Measurements from ENCODE around the gene RERE.

Gene RERE

GRCh38 chr1:8858112-8858668 lies 40.8 kb upstream of the RERE start:
- no peak overlapping the region for H3K9ac ChIP-seq (ENCODE audit: low read depth, low read length)
- TF ChIP-seq, protein P1, sequence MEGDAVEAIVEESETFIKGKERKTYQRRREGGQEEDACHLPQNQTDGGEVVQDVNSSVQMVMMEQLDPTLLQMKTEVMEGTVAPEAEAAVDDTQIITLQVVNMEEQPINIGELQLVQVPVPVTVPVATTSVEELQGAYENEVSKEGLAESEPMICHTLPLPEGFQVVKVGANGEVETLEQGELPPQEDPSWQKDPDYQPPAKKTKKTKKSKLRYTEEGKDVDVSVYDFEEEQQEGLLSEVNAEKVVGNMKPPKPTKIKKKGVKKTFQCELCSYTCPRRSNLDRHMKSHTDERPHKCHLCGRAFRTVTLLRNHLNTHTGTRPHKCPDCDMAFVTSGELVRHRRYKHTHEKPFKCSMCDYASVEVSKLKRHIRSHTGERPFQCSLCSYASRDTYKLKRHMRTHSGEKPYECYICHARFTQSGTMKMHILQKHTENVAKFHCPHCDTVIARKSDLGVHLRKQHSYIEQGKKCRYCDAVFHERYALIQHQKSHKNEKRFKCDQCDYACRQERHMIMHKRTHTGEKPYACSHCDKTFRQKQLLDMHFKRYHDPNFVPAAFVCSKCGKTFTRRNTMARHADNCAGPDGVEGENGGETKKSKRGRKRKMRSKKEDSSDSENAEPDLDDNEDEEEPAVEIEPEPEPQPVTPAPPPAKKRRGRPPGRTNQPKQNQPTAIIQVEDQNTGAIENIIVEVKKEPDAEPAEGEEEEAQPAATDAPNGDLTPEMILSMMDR (IDR thresholded peaks at IDR 0.05; ENCODE audit: borderline replicate concordance, extremely low read depth, low read length, poor library complexity, severe bottlenecking) = no peak
- no peak for TF ChIP-seq EZH2 (IDR thresholded peaks at IDR 0.05; ENCODE audit: borderline replicate concordance, low read depth, low read length, severe bottlenecking)
- ATAC-seq (ENCODE audit: insufficient read depth, low read depth) = no peak
- H4K20me1 ChIP-seq (ENCODE audit: insufficient read depth, low read length) = peaks cover 47% of the 10 kb centered on the region
- H3K9me3 ChIP-seq (ENCODE audit: insufficient read depth, low read length, severe bottlenecking) = no peaks in the 10 kb centered on the region
- no peak overlapping the region for H3K4me3 ChIP-seq (ENCODE audit: low read depth in 1 of 2, low read length in 2 of 2)
- H3K27ac ChIP-seq (ENCODE audit: low read length) = peak overlapping the region; percentile 44; the same call in 1 of the 2 replicates
- H3K27me3 ChIP-seq (ENCODE audit: insufficient read depth, low read length, poor library complexity) = no peaks in the 10 kb centered on the region
- DNase-seq = no peak
- no peak overlapping the region for H2AFZ ChIP-seq (ENCODE audit: low read depth, low read length)
- peaks cover 52% of the 10 kb centered on the region for H3K36me3 ChIP-seq (ENCODE audit: insufficient read depth, low read length)
- peaks cover 13% of the 10 kb centered on the region; the same call in 1 of the 2 replicates for H3K79me2 ChIP-seq (ENCODE audit: insufficient read depth, low read length)
- no peaks in the 10 kb centered on the region for H3K4me1 ChIP-seq (ENCODE audit: insufficient read depth, low read length)
- no peak overlapping the region for H3K4me2 ChIP-seq (ENCODE audit: insufficient read depth, low read length)

- ATAC-seq (ENCODE audit: insufficient read depth, low read depth) = peak; percentile 15; the same call in 2 of the 3 replicates
- H3K27ac ChIP-seq (ENCODE audit: low read length) = no peak overlapping the region
- H3K9ac ChIP-seq (ENCODE audit: low read depth, low read length) = no peak overlapping the region
- H3K4me3 ChIP-seq (ENCODE audit: low read depth in 1 of 2, low read length in 2 of 2) = no peak overlapping the region
- H3K9me3 ChIP-seq (ENCODE audit: insufficient read depth, low read length, severe bottlenecking) = no peaks in the 10 kb centered on the region
- H2AFZ ChIP-seq (ENCODE audit: low read depth, low read length) = no peak overlapping the region
- no peaks in the 10 kb centered on the region for H3K27me3 ChIP-seq (ENCODE audit: insufficient read depth, low read length, poor library complexity)
- peaks cover 39% of the 10 kb centered on the region for H3K36me3 ChIP-seq (ENCODE audit: insufficient read depth, low read length)
- no peak for TF ChIP-seq EZH2 (IDR thresholded peaks at IDR 0.05; ENCODE audit: borderline replicate concordance, low read depth, low read length, severe bottlenecking)
- TF ChIP-seq, protein P1 (IDR thresholded peaks at IDR 0.05; ENCODE audit: borderline replicate concordance, extremely low read depth, low read length, poor library complexity, severe bottlenecking) = no peak
- H3K79me2 ChIP-seq (ENCODE audit: insufficient read depth, low read length) = peaks cover 2% of the 10 kb centered on the region; the same call in 1 of the 2 replicates
- H3K4me2 ChIP-seq (ENCODE audit: insufficient read depth, low read length) = no peak overlapping the region
- DNase-seq = no peak
- peaks cover 35% of the 10 kb centered on the region for H4K20me1 ChIP-seq (ENCODE audit: insufficient read depth, low read length)
- H3K4me1 ChIP-seq (ENCODE audit: insufficient read depth, low read length) = no peaks in the 10 kb centered on the region
These were observed 39.4 kb upstream of the RERE start for GRCh38 chr1:8856689-8857412.

DNA sequence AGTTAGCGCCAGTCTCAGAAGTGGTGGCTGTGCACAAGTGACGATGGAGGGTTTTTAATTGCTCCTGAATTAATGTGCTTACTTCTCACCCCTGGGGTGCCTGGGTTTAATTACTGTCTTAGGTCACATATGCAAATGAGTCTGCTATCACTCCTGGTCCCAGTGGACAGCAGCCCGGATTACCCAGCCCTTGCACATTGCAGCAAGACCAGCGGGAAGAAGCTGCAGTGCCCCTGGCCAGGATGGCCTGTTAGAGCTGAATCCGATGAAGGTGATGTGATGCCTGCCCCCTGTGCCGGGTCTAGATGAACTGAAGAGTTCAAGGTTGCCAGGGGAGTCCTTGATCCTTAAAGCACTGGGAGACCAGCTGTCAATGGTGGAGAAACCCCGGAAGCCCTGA lies 36.8 kb upstream of the RERE start:
- Histone ChIP-seq H3K4me2 (ENCODE audit: insufficient read depth, low read length) (no peak overlapping the region), H3K4me1 (ENCODE audit: insufficient read depth, low read length) (peaks cover 3% of the 10 kb centered on the region), H3K27me3 (ENCODE audit: insufficient read depth, low read length, poor library complexity) (no peaks in the 10 kb centered on the region), H3K79me2 (ENCODE audit: insufficient read depth, low read length) (no peaks in the 10 kb centered on the region), H3K9ac (ENCODE audit: low read depth, low read length) (no peak overlapping the region), H2AFZ (ENCODE audit: low read depth, low read length) (no peak overlapping the region), H3K4me3 (ENCODE audit: low read depth in 1 of 2, low read length in 2 of 2) (no peak overlapping the region), H3K9me3 (ENCODE audit: insufficient read depth, low read length, severe bottlenecking) (no peaks in the 10 kb centered on the region), H4K20me1 (ENCODE audit: insufficient read depth, low read length) (peaks cover 16% of the 10 kb centered on the region), H3K27ac (ENCODE audit: low read length) (no peak overlapping the region), H3K36me3 (ENCODE audit: insufficient read depth, low read length) (peaks cover 14% of the 10 kb centered on the region)
- TF ChIP-seq, protein P1 (IDR thresholded peaks at IDR 0.05; ENCODE audit: borderline replicate concordance, extremely low read depth, low read length, poor library complexity, severe bottlenecking) = no peak
- no peak for TF ChIP-seq EZH2 (IDR thresholded peaks at IDR 0.05; ENCODE audit: borderline replicate concordance, low read depth, low read length, severe bottlenecking)
- DNase-seq = no peak
- ATAC-seq (ENCODE audit: insufficient read depth, low read depth) = no peak
